ENCODE results near the gene GZF1.

The GZF1 gene

GRCh38 chr20:23410916-23411695 is 49.1 kb downstream of the GZF1 start:
- DNase-seq: no peak

GRCh38 chr20:23412026-23412425 is 50.0 kb downstream of the GZF1 start:
- DNase-seq: no peak

- DNase-seq: no peak
Measured at GRCh38 chr20:23413862-23414422, 52.0 kb downstream of the GZF1 start.

GRCh38 chr20:23414526-23415188 is 52.7 kb downstream of the GZF1 start:
- DNase-seq: no peak

GRCh38 chr20:23415555-23415954 is 53.6 kb downstream of the GZF1 start:
- DNase-seq: no peak

GRCh38 chr20:23415959-23416583 is 54.1 kb downstream of the GZF1 start:
- DNase-seq: no peak

GRCh38 chr20:23417861-23418260 is 55.9 kb downstream of the GZF1 start:
- DNase-seq: no peak

- DNase-seq: no peak
Measured at GRCh38 chr20:23419657-23419994, 57.6 kb downstream of the GZF1 start.

GRCh38 chr20:23419995-23420901 is 58.3 kb downstream of the GZF1 start:
- DNase-seq: peak; percentile 43

- DNase-seq: peak; percentile 92
Measured at GRCh38 chr20:23420943-23421931, 59.3 kb downstream of the GZF1 start, which contains the start of gene NAPB. Gene NAPB, minus strand, starts transcription at chr20:23421488. Its CDS starts 86 bp downstream, at chr20:23421402.

Data from activated T-cell treated with anti-CD3 and anti-CD28 coated beads for 4 hours (primary cell).